ENCODE measurements around the gene COX5B.

GRCh38 chr2:97651114-97651513 lies 5.3 kb downstream of the COX5B start:
- TF ChIP-seq CTCF (IDR thresholded peaks at IDR 0.05; ENCODE audit: low read length): no peak
- TF ChIP-seq EZH2 (optimal IDR thresholded peaks at IDR 0.05; ENCODE audit: low read depth, low read length): no peak
- TF ChIP-seq EZH2phosphoT487 (IDR thresholded peaks at IDR 0.05; ENCODE audit: low read length): no peak

Data from MM.1S (cell line).